ENCODE data around the gene MED8. TPM values are rescaled to one million over a fixed set of nuclear protein-coding genes. Genes with fewer than 3 reads are reported as not detected.

Gene MED8
- total RNA-seq, 1 experiment from 2014 or later, result 31.1 TPM

DNA sequence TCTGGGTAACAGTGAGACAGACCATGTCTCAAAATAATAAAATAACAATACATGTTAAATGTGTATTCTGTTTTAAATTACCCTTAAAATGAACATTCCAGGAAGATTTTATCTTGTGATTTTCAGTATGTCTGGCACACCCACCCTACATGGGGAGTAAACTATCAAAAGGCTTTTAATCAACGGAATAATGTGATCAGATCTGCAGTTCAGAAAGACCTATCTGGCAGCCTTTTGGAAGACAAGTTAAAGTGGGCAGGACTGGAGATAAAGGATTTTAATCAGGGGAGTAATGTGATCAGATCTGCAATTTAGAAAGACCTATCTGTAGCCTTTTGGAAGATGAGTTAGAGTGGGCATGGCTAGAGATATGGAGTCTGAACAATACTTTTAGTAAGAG lies 10.1 kb downstream of the MED8 start:
- intact Hi-C loops (cut with micrococcal nuclease; ENCODE audit: unreplicated experiment), result no loop called here
- Mint-ChIP-seq H3K27me3 (ENCODE audit: unreplicated experiment) (no peaks in the 10 kb centered on the region), H3K36me3 (ENCODE audit: insufficient read depth, unreplicated experiment) (peaks cover 14% of the 10 kb centered on the region), H3K4me3 (ENCODE audit: low read depth, unreplicated experiment) (no peak overlapping the region), H3K4me1 (ENCODE audit: low read depth, unreplicated experiment) (no peaks in the 10 kb centered on the region), H3K27ac (ENCODE audit: unreplicated experiment) (no peak overlapping the region), H3K9me3 (ENCODE audit: low read depth, unreplicated experiment) (no peaks in the 10 kb centered on the region)
- no TSS peak for BruUV-seq (replicated peaks)
- TF ChIP-seq, protein P1, sequence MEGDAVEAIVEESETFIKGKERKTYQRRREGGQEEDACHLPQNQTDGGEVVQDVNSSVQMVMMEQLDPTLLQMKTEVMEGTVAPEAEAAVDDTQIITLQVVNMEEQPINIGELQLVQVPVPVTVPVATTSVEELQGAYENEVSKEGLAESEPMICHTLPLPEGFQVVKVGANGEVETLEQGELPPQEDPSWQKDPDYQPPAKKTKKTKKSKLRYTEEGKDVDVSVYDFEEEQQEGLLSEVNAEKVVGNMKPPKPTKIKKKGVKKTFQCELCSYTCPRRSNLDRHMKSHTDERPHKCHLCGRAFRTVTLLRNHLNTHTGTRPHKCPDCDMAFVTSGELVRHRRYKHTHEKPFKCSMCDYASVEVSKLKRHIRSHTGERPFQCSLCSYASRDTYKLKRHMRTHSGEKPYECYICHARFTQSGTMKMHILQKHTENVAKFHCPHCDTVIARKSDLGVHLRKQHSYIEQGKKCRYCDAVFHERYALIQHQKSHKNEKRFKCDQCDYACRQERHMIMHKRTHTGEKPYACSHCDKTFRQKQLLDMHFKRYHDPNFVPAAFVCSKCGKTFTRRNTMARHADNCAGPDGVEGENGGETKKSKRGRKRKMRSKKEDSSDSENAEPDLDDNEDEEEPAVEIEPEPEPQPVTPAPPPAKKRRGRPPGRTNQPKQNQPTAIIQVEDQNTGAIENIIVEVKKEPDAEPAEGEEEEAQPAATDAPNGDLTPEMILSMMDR (IDR thresholded peaks at IDR 0.05; ENCODE audit: unreplicated experiment), result no peak
- CTCF ChIA-PET, result no interaction called here
- DNase-seq, result no peak

DNA sequence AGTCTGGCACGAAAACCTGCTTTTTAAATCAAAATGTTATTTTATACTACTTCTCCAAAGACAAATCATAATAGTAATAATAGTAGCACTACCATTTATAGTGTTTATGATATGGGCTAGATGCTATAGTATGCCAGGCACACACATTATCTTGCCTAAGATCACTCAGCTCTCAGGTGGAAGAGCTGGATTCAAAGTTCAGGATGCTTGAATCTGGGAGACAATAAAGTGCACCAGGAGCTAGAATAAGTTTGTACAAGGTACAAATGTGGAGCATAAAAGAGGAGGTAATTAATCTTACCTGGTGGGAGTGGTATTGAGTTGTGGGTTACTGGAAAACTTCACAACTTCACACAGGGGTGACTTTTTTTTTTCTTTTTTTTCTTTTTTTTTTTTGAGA lies 11.8 kb downstream of the MED8 start:
- CTCF ChIA-PET, result no interaction called here
- DNase-seq, result no peak
- BruUV-seq (replicated peaks), result no TSS peak
- Mint-ChIP-seq H3K27me3 (ENCODE audit: unreplicated experiment) (no peaks in the 10 kb centered on the region), H3K27ac (ENCODE audit: unreplicated experiment) (no peak overlapping the region), H3K4me1 (ENCODE audit: low read depth, unreplicated experiment) (no peaks in the 10 kb centered on the region), H3K36me3 (ENCODE audit: insufficient read depth, unreplicated experiment) (peaks cover 5% of the 10 kb centered on the region), H3K9me3 (ENCODE audit: low read depth, unreplicated experiment) (no peaks in the 10 kb centered on the region), H3K4me3 (ENCODE audit: low read depth, unreplicated experiment) (no peak overlapping the region)
- TF ChIP-seq, protein P1 (IDR thresholded peaks at IDR 0.05; ENCODE audit: unreplicated experiment), result no peak
- intact Hi-C loops (cut with micrococcal nuclease; ENCODE audit: unreplicated experiment), result no loop called here

DNA sequence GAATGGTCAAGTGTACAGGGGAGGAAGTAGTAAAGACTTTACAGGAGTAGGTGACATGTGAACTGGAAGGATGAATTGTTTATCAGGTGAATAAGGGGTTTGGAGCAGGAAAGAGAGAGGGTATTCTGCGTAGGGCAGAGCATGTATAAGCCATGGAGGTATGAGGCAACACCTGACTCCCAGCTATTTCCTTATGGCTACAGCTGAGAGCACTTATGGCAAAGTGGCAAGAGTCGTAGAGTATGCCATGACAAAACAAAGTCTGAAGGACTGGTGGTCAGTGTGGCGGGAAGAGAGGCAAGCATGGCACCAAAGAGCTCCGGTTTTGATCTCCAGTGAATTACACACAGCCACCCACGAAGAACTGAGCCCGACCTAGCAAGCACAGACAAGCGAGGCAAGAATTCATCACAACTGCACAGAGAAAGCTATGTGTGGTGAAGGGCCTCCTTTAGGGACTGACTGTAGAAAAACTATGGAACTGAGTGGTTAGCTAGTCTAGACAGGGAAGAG lies 12.8 kb downstream of the MED8 start:
- peaks cover 5% of the 10 kb centered on the region for H3K36me3 Mint-ChIP-seq (ENCODE audit: insufficient read depth, unreplicated experiment)
- intact Hi-C loops (cut with micrococcal nuclease; ENCODE audit: unreplicated experiment), result no loop called here
- H3K4me3 Mint-ChIP-seq (ENCODE audit: low read depth, unreplicated experiment), result no peak overlapping the region
- CTCF ChIA-PET, result no interaction called here
- no peak overlapping the region for H3K27ac Mint-ChIP-seq (ENCODE audit: unreplicated experiment)
- no peaks in the 10 kb centered on the region for H3K27me3 Mint-ChIP-seq (ENCODE audit: unreplicated experiment)
- no TSS peak for BruUV-seq (replicated peaks)
- H3K9me3 Mint-ChIP-seq (ENCODE audit: low read depth, unreplicated experiment), result no peaks in the 10 kb centered on the region
- TF ChIP-seq, protein P1 (IDR thresholded peaks at IDR 0.05; ENCODE audit: unreplicated experiment), result no peak
- H3K4me1 Mint-ChIP-seq (ENCODE audit: low read depth, unreplicated experiment), result no peaks in the 10 kb centered on the region
- DNase-seq, result no peak

DNA sequence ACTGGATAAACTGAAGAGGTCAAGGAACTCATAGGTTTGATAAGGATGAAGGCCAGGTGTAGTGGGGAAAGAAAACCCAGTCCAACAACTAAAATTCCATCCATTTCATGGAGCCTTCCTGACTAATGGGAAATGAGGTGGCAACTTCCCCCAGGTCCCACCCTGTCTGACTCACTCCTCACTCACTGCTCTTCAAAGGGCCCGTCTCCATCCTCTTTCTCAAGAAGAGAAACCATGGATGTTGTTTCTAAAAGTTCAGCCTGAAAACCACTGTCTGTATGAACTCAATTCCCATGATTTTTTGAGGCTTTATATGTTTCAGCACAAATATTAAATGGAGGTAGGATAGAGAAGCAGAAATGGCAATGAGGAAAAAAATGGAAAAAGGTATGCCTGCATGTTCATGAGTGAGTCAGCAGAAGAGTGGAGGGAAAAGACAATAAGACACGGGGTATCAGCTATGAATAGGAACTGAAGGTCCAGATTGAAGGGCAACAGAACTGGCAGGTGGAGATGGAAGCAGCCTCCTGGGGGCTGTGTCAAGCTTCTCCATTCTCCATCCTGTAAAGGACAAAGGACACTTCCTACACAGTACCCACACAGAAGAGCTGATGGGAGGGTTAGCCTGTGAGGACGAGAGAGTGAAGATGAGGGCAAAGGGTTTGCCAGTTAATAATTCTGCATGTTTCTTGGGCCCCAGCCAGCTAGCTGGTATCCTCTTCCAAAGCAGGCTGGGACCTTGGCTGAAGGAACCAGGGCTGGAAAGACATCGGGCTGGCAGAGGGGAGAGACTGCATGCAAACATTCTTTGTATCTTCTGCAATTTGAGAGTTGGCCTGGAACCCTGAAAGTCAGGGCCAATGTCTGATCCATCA lies 16.3 kb downstream of the MED8 start:
- Mint-ChIP-seq H3K9me3 (ENCODE audit: low read depth, unreplicated experiment) (no peaks in the 10 kb centered on the region), H3K4me3 (ENCODE audit: low read depth, unreplicated experiment) (no peak overlapping the region), H3K27me3 (ENCODE audit: unreplicated experiment) (no peaks in the 10 kb centered on the region), H3K36me3 (ENCODE audit: insufficient read depth, unreplicated experiment) (peaks cover 23% of the 10 kb centered on the region), H3K27ac (ENCODE audit: unreplicated experiment) (no peak overlapping the region), H3K4me1 (ENCODE audit: low read depth, unreplicated experiment) (peaks cover 9% of the 10 kb centered on the region)
- BruUV-seq (replicated peaks), result no TSS peak
- DNase-seq, result peak; percentile 45
- TF ChIP-seq, protein P1 (IDR thresholded peaks at IDR 0.05; ENCODE audit: unreplicated experiment), result no peak
- intact Hi-C loops (cut with micrococcal nuclease; ENCODE audit: unreplicated experiment), result no loop called here
- CTCF ChIA-PET, result interaction anchor here (1.0 to 1.1 kb wide), 2 partner anchors 10 to 15 kb away, joined by 3 read pairs; partner anchors contain the start of gene CDC20
